K562 (cell line): Measurements from ENCODE around the gene BSPRY. TPM values are rescaled to one million over a fixed set of nuclear protein-coding genes. Genes with fewer than 3 reads are reported as not detected.

ENCODE experiments used
- CTCFL ChIP-seq: IDR thresholded peaks from 2 replicates; pipeline ENCODE4 v1.6.1; 2011; ENCODE audit warnings: borderline replicate concordance, low read depth, mild to moderate bottlenecking, moderate library complexity, low read length; ENCODE audit not compliant: insufficient read depth, poor library complexity, severe bottlenecking
- E2F8 ChIP-seq: fragments of 450-650 bp; IDR thresholded peaks from 2 replicates; pipeline ENCODE4 v1.7.1; 2018; ENCODE audit warnings: mild to moderate bottlenecking, low read depth; ENCODE audit not compliant: partially characterized antibody
- ELF2 ChIP-seq: fragments of 250-450 bp; sonication (Bioruptor Pico); IDR thresholded peaks from 2 replicates; pipeline ENCODE4 v1.5.0; 2021; ENCODE audit warnings: mild to moderate bottlenecking
- EZH2 ChIP-seq: IDR thresholded peaks from 2 replicates; pipeline ENCODE4 v1.6.1; 2012; ENCODE audit warnings: low read depth, mild to moderate bottlenecking, inconsistent platforms, low read length, borderline replicate concordance
- HMGN3 ChIP-seq: IDR thresholded peaks from 2 replicates; pipeline ENCODE4 v1.6.1; 2011; ENCODE audit warnings: borderline replicate concordance, low read depth, mild to moderate bottlenecking, mixed read lengths, low read length; ENCODE audit not compliant: insufficient read length; ENCODE audit errors: extremely low read depth
- KDM5B ChIP-seq: fragments of 200-600 bp; sonication (generic); IDR thresholded peaks from 2 replicates; pipeline ENCODE4 v1.6.1; 2012; ENCODE audit warnings: low read depth, mild to moderate bottlenecking, moderate library complexity, low read length, control low read depth, inconsistent platforms; ENCODE audit not compliant: insufficient replicate concordance
- KLF16 ChIP-seq: IDR thresholded peaks from 2 replicates; pipeline ENCODE4 v1.6.1; 2016; ENCODE audit warnings: antibody characterized with exemption
- MECOM ChIP-seq: fragments of 250-450 bp; sonication (Bioruptor Pico); IDR thresholded peaks from 2 replicates; pipeline ENCODE4 v1.8.0; 2022; ENCODE audit warnings: inconsistent platforms
- NCOA1 ChIP-seq: fragments of 450-650 bp; IDR thresholded peaks from 2 replicates; pipeline ENCODE4 v1.6.1; 2016; ENCODE audit warnings: low read depth
- PRMT5 ChIP-seq: sonication (generic); formaldehyde crosslinking; IDR thresholded peaks from 2 replicates; pipeline ENCODE4 v1.5.0; 2020; ENCODE audit warnings: missing genetic modification reagents
- RBBP5 ChIP-seq: fragments of 200-600 bp; sonication (generic); IDR thresholded peaks from 2 replicates; pipeline ENCODE4 v1.6.1; 2012; ENCODE audit warnings: borderline replicate concordance, mild to moderate bottlenecking, low read length, control low read depth, inconsistent platforms; ENCODE audit not compliant: insufficient read depth, poor library complexity, severe bottlenecking
- TCF3 ChIP-seq: sonication (generic); formaldehyde crosslinking; IDR thresholded peaks from 2 replicates; pipeline ENCODE4 v1.4.0; 2020; ENCODE audit warnings: mild to moderate bottlenecking, missing genetic modification reagents
- TSHZ1 ChIP-seq: fragments of 250-450 bp; sonication (Bioruptor Pico); IDR thresholded peaks from 2 replicates; pipeline ENCODE4 v1.4.0; 2020; ENCODE audit warnings: mild to moderate bottlenecking, moderate library complexity
- ZNF57 ChIP-seq: fragments of 450-650 bp; formaldehyde crosslinking; IDR thresholded peaks from 2 replicates; pipeline ENCODE4 v1.4.0; 2020; ENCODE audit warnings: mild to moderate bottlenecking, moderate library complexity
- ZNF740 ChIP-seq, 3 experiments: fragments of 200-800 bp in 1 of 3; sonication (Bioruptor generic) in 1 of 3; sonication (generic) in 1 of 3; formaldehyde crosslinking in 1 of 3; IDR thresholded peaks; 2 replicates each; pipeline versions ENCODE4 v1.6.1 to v1.8.0; 2016 to 2022; ENCODE audit warnings: mild to moderate bottlenecking in 2 of 3, missing compliant biosample characterization in 2 of 3, missing genetic modification characterization in 2 of 3, missing genetic modification reagents in 1 of 3
- ZNF830 ChIP-seq: fragments of 250-450 bp; sonication (Bioruptor Pico); IDR thresholded peaks from 2 replicates; pipeline ENCODE4 v1.5.0; 2021; ENCODE audit warnings: mild to moderate bottlenecking
- polyA plus RNA-seq, 8 experiments: library from polyadenylated mRNA; depleted of rRNA in 4 of 8; stranded (reverse) in 5 of 8; unstranded in 3 of 8; fragments of >200 nt; fragmentation: Nextera tagmentation in 2 of 8; fragmentation: Illumina TruSeq in 1 of 8; extraction: Ambion mirVana in 2 of 8; extraction: Trizol in 1 of 8; gene quantifications; 2 replicates each; pipeline versions ENCODE4 v1.2.1 to v1.2.3, GENCODE V29; 2011 to 2014; ENCODE audit warnings: inconsistent platforms in 1 of 8, missing spikeins in 1 of 8
- total RNA-seq, 7 experiments: library from RNA; depleted of rRNA in 6 of 7; stranded (reverse); fragments of >200 nt in 6 of 7; fragmentation: Illumina TruSeq in 2 of 7; extraction: Trizol in 2 of 7; gene quantifications; 2 replicates each; pipeline versions ENCODE4 v1.2.1 to v1.2.3, GENCODE V29; 2011 to 2021; ENCODE audit warnings: low replicate concordance in 1 of 7

BSPRY gene
- total and polyA plus RNA-seq, 9 of the 15 experiments (the other 6 are each of a cell fraction or from before 2014, with no cell fraction given): 0.07 to 0.67 (median 0.18) TPM

- TF ChIP-seq ZNF57 (CRISPR knock-in tag) (no peak), ELF2 (CRISPR knock-in tag) (no peak), RBBP5 (peak; percentile 48), TCF3 (CRISPR knock-in tag) (0 out of 2 replicates have a peak, but pooled peaks have one; percentile 5), ZNF740 (CRISPR knock-in tag; IDR thresholded peaks at IDR 0.05) (no peak), ZNF740 (tag; IDR thresholded peaks at IDR 0.05) (no peak), EZH2 (no peak), NCOA1 (0 out of 2 replicates have a peak, but pooled peaks have one; percentile 28), PRMT5 (CRISPR knock-in tag) (no peak), E2F8 (no peak), KLF16 (no peak), TSHZ1 (CRISPR knock-in tag) (no peak), MECOM (CRISPR knock-in tag) (no peak), HMGN3 (no peak), CTCFL (no peak), ZNF830 (CRISPR knock-in tag) (no peak), KDM5B (no peak)
These were observed 5.6 kb upstream of the BSPRY start (continued) for GRCh38 chr9:113343732-113344231.
